ENCODE data around the gene SLC22A5. TPM values are rescaled to one million over a fixed set of nuclear protein-coding genes. Genes with fewer than 3 reads are reported as not detected.

SLC22A5 gene
- total RNA-seq, 2 donors from 2014 or later, result 26.2 to 37.5 TPM

DNA sequence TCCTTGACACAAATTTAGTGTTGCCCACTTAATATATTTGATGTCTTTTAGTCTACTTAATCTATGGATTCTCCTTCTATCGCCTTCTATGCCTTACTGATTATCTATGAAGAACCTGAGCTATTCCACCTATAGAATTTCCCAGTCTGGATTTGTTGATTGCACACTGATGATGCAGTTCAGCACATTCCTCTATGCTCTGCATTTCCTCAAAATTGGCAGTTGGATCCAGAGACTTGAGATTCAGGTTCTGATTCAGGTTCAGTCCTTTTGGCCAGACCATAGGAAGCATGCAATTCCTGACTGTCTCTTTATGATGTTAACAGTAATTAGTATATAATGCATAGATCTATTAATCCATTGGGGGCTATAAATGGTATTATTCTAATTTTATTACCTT lies 13.8 kb downstream of the SLC22A5 start:
- intact Hi-C loops (cut with DNase I), result loop anchor here (5.0 kb wide), 1 partner anchor 439 kb away; no protein-coding TSS in a partner anchor
- TF ChIP-seq POLR2A (IDR thresholded peaks at IDR 0.05), result no peak
- no peak for TF ChIP-seq CTCF (IDR thresholded peaks at IDR 0.05)
- no peak for TF ChIP-seq POLR2AphosphoS5 (IDR thresholded peaks at IDR 0.05)
- Histone ChIP-seq H3K36me3 (no peaks in the 10 kb centered on the region), H3K4me3 (no peak overlapping the region), H3K9me3 (no peaks in the 10 kb centered on the region), H3K27ac (no peak overlapping the region), H3K4me1 (replicated peaks) (peaks cover 33% of the 10 kb centered on the region), H3K27me3 (replicated peaks; ENCODE audit: insufficient read depth) (no peaks in the 10 kb centered on the region)
- WGBS, result 100% methylated on average over 1 of the region's 1 CpG
- DNase-seq (ENCODE audit: low spot score), result no peak

- peaks cover 40% of the 10 kb centered on the region for H3K4me1 ChIP-seq (replicated peaks)
- no peaks in the 10 kb centered on the region for H3K36me3 ChIP-seq
- no peak for DNase-seq (ENCODE audit: low spot score)
- WGBS, result 90% methylated on average over 5 of the region's 5 CpGs
- H3K27ac ChIP-seq, result peak overlapping the region in 1 of 2 donors; percentile 89
- H3K9me3 ChIP-seq, result no peaks in the 10 kb centered on the region
- no peak overlapping the region for H3K4me3 ChIP-seq
- no peak for TF ChIP-seq CTCF (IDR thresholded peaks at IDR 0.05)
- no peak for TF ChIP-seq POLR2A (IDR thresholded peaks at IDR 0.05)
- no peak for TF ChIP-seq POLR2AphosphoS5 (IDR thresholded peaks at IDR 0.05)
- intact Hi-C loops (cut with DNase I), result loop anchor here (5.0 kb wide), 1 partner anchor 438 kb away; no protein-coding TSS in a partner anchor
- no peaks in the 10 kb centered on the region for H3K27me3 ChIP-seq (replicated peaks; ENCODE audit: insufficient read depth)
Observed at GRCh38 chr5:132383984-132384383, 14.5 kb downstream of the SLC22A5 start.

- H3K36me3 ChIP-seq, result no peaks in the 10 kb centered on the region
- 78% methylated on average over 4 of the region's 4 CpGs for WGBS
- H3K4me3 ChIP-seq, result no peak overlapping the region
- intact Hi-C loops (cut with DNase I), result loop anchor here (5.0 kb wide), 1 partner anchor 438 kb away; no protein-coding TSS in a partner anchor
- no peaks in the 10 kb centered on the region for H3K9me3 ChIP-seq
- TF ChIP-seq CTCF (IDR thresholded peaks at IDR 0.05) (no peak), POLR2AphosphoS5 (IDR thresholded peaks at IDR 0.05) (no peak), POLR2A (IDR thresholded peaks at IDR 0.05) (no peak)
- H3K4me1 ChIP-seq (replicated peaks), result peaks cover 40% of the 10 kb centered on the region
- no peaks in the 10 kb centered on the region for H3K27me3 ChIP-seq (replicated peaks; ENCODE audit: insufficient read depth)
- H3K27ac ChIP-seq, result peak overlapping the region; percentile 39 to 89
- no peak for DNase-seq (ENCODE audit: low spot score)
Observed at GRCh38 chr5:132384506-132385050, 15.1 kb downstream of the SLC22A5 start.

DNA sequence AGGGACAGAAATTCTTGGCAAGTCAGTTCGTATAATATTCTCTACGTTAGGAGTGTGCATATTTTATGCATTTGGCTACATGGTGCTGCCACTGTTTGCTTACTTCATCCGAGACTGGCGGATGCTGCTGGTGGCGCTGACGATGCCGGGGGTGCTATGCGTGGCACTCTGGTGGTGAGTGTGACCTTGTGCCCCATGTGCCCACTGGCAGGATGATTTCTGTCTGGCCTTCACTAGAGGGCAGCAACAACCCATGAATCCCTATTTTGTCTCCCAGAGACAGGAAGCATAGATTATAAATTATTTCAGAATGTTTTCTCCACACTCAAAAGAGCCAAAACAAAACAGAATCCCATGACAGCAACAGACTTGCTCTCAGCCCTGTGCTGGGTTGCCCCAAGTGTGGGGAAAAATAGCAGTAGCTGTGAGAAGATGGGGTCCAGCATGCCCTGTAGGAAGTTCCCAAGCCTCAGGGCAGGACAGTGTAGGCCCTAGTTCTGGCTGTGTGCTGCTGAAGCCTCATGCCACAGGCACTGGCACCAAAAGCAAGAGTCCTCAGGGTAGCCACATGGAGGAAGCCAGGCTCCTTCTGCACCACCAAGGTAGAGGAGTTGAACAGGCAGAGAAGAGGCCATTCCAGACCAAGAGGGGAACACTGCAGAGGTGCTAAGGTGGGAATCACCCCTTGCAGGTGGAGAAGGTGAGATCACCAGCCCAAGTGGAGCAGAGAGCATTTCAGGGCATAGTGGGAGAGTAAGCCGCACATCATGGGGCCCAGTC lies 16.0 kb downstream of the SLC22A5 start:
- H3K4me3 ChIP-seq, result no peak overlapping the region
- TF ChIP-seq POLR2AphosphoS5 (IDR thresholded peaks at IDR 0.05) (peak; percentile 5), POLR2A (IDR thresholded peaks at IDR 0.05) (no peak), CTCF (IDR thresholded peaks at IDR 0.05) (peak; percentile 30 to 83 (median 68))
- no peaks in the 10 kb centered on the region for H3K36me3 ChIP-seq
- peak overlapping the region; percentile 39 to 89 for H3K27ac ChIP-seq
- no peaks in the 10 kb centered on the region for H3K27me3 ChIP-seq (replicated peaks; ENCODE audit: insufficient read depth)
- WGBS, result 41% methylated on average over 9 of the region's 9 CpGs
- intact Hi-C loops (cut with DNase I), result loop anchor here (1.0 kb wide), 1 partner anchor 116 kb away; no protein-coding TSS in a partner anchor
- DNase-seq (ENCODE audit: low spot score), result peak; percentile 55
- no peaks in the 10 kb centered on the region for H3K9me3 ChIP-seq
- peaks cover 40% of the 10 kb centered on the region for H3K4me1 ChIP-seq (replicated peaks)

Data from prostate gland (tissue), 2 donors.